Right lobe of liver (tissue), 6 donors: ENCODE data around the gene LZIC. TPM values are rescaled to one million over a fixed set of nuclear protein-coding genes. Genes with fewer than 3 reads are reported as not detected.
A peak's percentile ranks its signal among the peaks of the same experiment; 100 is the strongest.

Experiments
- ATAC-seq, 4 donors: fragments of 200-7000 bp; cut with Tn5 transposase; one replicate each; pipeline ENCODE4 v1.9.1; 2020; ENCODE audit warnings: mild to moderate bottlenecking in 4 of 4, moderate library complexity in 4 of 4
- DNase-seq, 3 donors: peaks; one replicate each; pipeline ENCODE4 v3.0.0-alpha.2; 2020
- H3K27ac ChIP-seq, 3 donors: fragments of 200-600 bp; one replicate each; pipeline ENCODE4 v1.8.0; 2022
- H3K27me3 ChIP-seq, 2 donors: fragments of 200-600 bp; one replicate each; pipeline ENCODE4 v1.8.0; 2022
- H3K36me3 ChIP-seq, 4 donors: fragments of 200-600 bp; sonication (generic) in 1 of 4; one replicate each; pipeline versions ENCODE4 v1.5.1 to v1.8.0; 2017 to 2022; ENCODE audit warnings: control low read depth in 1 of 4
- H3K4me1 ChIP-seq, 4 donors: fragments of 200-600 bp; sonication (generic) in 1 of 4; one replicate each; pipeline versions ENCODE4 v1.5.1 to v1.8.0; 2017 to 2022; ENCODE audit warnings: control low read depth in 1 of 4
- H3K4me3 ChIP-seq, 3 donors: fragments of 200-600 bp; one replicate each; pipeline ENCODE4 v1.8.0; 2022
- H3K9me3 ChIP-seq, 4 donors: fragments of 200-600 bp; sonication (generic) in 1 of 4; one replicate each; pipeline versions ENCODE4 v1.5.1 to v1.8.0; 2017 to 2022; ENCODE audit warnings: control low read depth in 1 of 4
- CTCF ChIP-seq, 4 donors: fragments of 200-600 bp in 3 of 4; fragments of 450-650 bp in 1 of 4; IDR thresholded peaks; one replicate each; pipeline versions ENCODE4 v1.5.1 to v1.8.0; 2016 to 2022; ENCODE audit warnings: antibody characterized with exemption in 4 of 4, mild to moderate bottlenecking in 2 of 4
- POLR2A ChIP-seq: fragments of 450-650 bp; IDR thresholded peaks from one replicate; pipeline ENCODE4 v1.6.1; 2017; ENCODE audit warnings: antibody characterized with exemption, mild to moderate bottlenecking
- WGBS: methylation state at CpG from one replicate; pipeline ENCODE4 v1.1.6; 2018; ENCODE audit warnings: low coverage, low lambda C conversion rate; ENCODE audit not compliant: insufficient coverage; ENCODE audit errors: missing lambda C conversion rate; 5-methylcytosine and 5-hydroxymethylcytosine counted together
- intact Hi-C, 2 donors: fragments of 100-400 bp; cut with DNase I; formaldehyde crosslinking; loops; one replicate each; pipeline versions ENCODE4 v1.11.2 to v1.14.1; 2022
- total RNA-seq, 6 experiments: library from RNA; depleted of rRNA in 2 of 6; stranded (reverse); fragments of >200 nt in 2 of 6; fragmentation: NEBNext Ultra II Directional in 3 of 6; extraction: Animal tissue kit (Norgen Biotek cat#: 25700) in 3 of 6; gene quantifications; one replicate each; pipeline versions ENCODE4 v1.1.0 to v1.2.4, GENCODE V29; 2016 to 2023
- donor health status: DM: no; HTN: yes; CAD: no.
- donor health status: DM: no; HTN: no; CAD: no.
- donor health status: DM: no; HTN: no; CAD: no.
- donor health status: DM: no; HTN: yes; CAD: no.
- donor health status: DM: no; HTN: yes; CAD: no.

Gene LZIC
- total RNA-seq, 6 experiments from 2014 or later, result 10.6 to 18.5 (median 15.9) TPM

- Histone ChIP-seq H3K27me3 (no peaks in the 10 kb centered on the region), H3K27ac (peak within 1 kb of the TSS; percentile 55 to 89 (median 75)), H3K36me3 (no peaks in the 10 kb centered on the region), H3K4me1 (peaks cover 0 to 13% (median 5%) of the 10 kb centered on the region in 4 donors), H3K4me3 (peak within 1 kb of the TSS; percentile 69 to 81 (median 73)), H3K9me3 (no peaks in the 10 kb centered on the region)
- no CpG with 5 or more reads among the region's 55 CpGs for WGBS
- intact Hi-C loops, result no loop called here
- no peak for DNase-seq
- ATAC-seq, result no peak
- TF ChIP-seq CTCF (IDR thresholded peaks at IDR 0.05) (no peak), POLR2A (peak; percentile 49)
Measured at GRCh38 chr1:9910076-9910422, 33.1 kb downstream of the LZIC start, which contains the start of gene CTNNBIP1. TSS of gene CTNNBIP1 (minus strand) at chr1:9910269. CDS start at chr1:9872064, 38,205 bp downstream.

GRCh38 chr1:9909234-9910046 lies 33.8 kb downstream of the LZIC start:
- Histone ChIP-seq H3K27me3 (no peaks in the 10 kb centered on the region), H3K4me3 (peak overlapping the region; percentile 69 to 81 (median 73)), H3K9me3 (no peaks in the 10 kb centered on the region), H3K36me3 (no peaks in the 10 kb centered on the region), H3K27ac (peak overlapping the region in 1 of 3 donors; percentile 40), H3K4me1 (peaks cover 0 to 13% (median 5%) of the 10 kb centered on the region in 4 donors)
- TF ChIP-seq CTCF (IDR thresholded peaks at IDR 0.05), result no peak
- TF ChIP-seq POLR2A, result no peak
- no peak for ATAC-seq
- peak; percentile 53 to 66 (median 62) for DNase-seq
- intact Hi-C loops, result no loop called here
- 0% methylated on average over 21 of the region's 47 CpGs for WGBS

GRCh38 chr1:9908871-9909233 lies 34.3 kb downstream of the LZIC start:
- no peak overlapping the region for H3K27ac ChIP-seq
- 83% methylated on average over 1 of the region's 4 CpGs for WGBS
- intact Hi-C loops, result no loop called here

GRCh38 chr1:9907441-9907840 lies 35.8 kb downstream of the LZIC start:
- no peak for DNase-seq
- no peaks in the 10 kb centered on the region for H3K9me3 ChIP-seq
- intact Hi-C loops, result no loop called here
- no peaks in the 10 kb centered on the region for H3K36me3 ChIP-seq
- no peak for TF ChIP-seq CTCF (IDR thresholded peaks at IDR 0.05)
- no peak for TF ChIP-seq POLR2A
- H3K27me3 ChIP-seq, result no peaks in the 10 kb centered on the region
- no peak overlapping the region for H3K4me3 ChIP-seq
- WGBS, result 93% methylated on average over 5 of the region's 5 CpGs
- H3K4me1 ChIP-seq, result peaks cover 0 to 17% (median 4%) of the 10 kb centered on the region in 4 donors
- H3K27ac ChIP-seq, result no peak overlapping the region
- ATAC-seq, result no peak

More at GRCh38 chr1:9908871-9909233, 34.3 kb downstream of the LZIC start:
- no peak for ATAC-seq
- H3K4me3 ChIP-seq, result no peak overlapping the region
- no peaks in the 10 kb centered on the region for H3K27me3 ChIP-seq
- no peaks in the 10 kb centered on the region for H3K36me3 ChIP-seq
- no peak for DNase-seq
- TF ChIP-seq POLR2A (no peak), CTCF (IDR thresholded peaks at IDR 0.05) (no peak)
- H3K9me3 ChIP-seq, result no peaks in the 10 kb centered on the region
- peaks cover 0 to 13% (median 3%) of the 10 kb centered on the region in 4 donors for H3K4me1 ChIP-seq
